ENCODE results near the gene SHC3. TPM values are rescaled to one million over a fixed set of nuclear protein-coding genes. Genes with fewer than 3 reads are reported as not detected.

SHC3 gene
- total RNA-seq, 1 donor from 2014 or later, result 0.21 TPM

DNA sequence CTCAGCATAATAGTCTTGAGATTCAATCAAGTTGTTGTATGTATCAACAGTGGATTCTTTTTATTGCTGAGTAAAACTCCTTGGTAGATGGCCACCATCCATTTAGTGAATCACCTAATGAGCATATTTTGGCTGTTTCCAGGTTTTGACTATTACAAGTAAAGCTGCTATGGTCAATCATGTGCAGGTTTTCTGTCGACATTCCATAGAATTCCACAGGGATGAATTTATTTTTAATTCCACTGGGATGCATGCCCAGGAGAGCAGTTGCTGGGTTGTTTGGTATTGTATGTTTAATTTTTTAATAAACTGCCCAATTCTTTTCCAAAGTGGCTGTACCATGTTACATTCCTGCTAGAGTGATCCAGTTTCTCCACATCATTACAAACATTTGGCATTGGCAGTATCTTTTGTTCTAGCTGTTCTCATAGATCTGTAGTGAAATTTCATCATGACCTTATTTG, 197.8 kb downstream of the SHC3 start:
- no peaks in the 10 kb centered on the region for H3K9me3 Mint-ChIP-seq (ENCODE audit: unreplicated experiment)
- TF ChIP-seq, protein P1, sequence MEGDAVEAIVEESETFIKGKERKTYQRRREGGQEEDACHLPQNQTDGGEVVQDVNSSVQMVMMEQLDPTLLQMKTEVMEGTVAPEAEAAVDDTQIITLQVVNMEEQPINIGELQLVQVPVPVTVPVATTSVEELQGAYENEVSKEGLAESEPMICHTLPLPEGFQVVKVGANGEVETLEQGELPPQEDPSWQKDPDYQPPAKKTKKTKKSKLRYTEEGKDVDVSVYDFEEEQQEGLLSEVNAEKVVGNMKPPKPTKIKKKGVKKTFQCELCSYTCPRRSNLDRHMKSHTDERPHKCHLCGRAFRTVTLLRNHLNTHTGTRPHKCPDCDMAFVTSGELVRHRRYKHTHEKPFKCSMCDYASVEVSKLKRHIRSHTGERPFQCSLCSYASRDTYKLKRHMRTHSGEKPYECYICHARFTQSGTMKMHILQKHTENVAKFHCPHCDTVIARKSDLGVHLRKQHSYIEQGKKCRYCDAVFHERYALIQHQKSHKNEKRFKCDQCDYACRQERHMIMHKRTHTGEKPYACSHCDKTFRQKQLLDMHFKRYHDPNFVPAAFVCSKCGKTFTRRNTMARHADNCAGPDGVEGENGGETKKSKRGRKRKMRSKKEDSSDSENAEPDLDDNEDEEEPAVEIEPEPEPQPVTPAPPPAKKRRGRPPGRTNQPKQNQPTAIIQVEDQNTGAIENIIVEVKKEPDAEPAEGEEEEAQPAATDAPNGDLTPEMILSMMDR (IDR thresholded peaks at IDR 0.05), result no peak
- no peak overlapping the region for H3K27ac Mint-ChIP-seq (ENCODE audit: unreplicated experiment)
- no peaks in the 10 kb centered on the region for H3K36me3 Mint-ChIP-seq (ENCODE audit: unreplicated experiment)
- H3K4me3 Mint-ChIP-seq (ENCODE audit: unreplicated experiment), result no peak overlapping the region
- peaks cover 35% of the 10 kb centered on the region for H3K27me3 Mint-ChIP-seq (ENCODE audit: unreplicated experiment)
- no peaks in the 10 kb centered on the region for H3K4me1 Mint-ChIP-seq (ENCODE audit: unreplicated experiment)
- DNase-seq (ENCODE audit: extremely low spot score, unreplicated experiment), result no peak

DNA sequence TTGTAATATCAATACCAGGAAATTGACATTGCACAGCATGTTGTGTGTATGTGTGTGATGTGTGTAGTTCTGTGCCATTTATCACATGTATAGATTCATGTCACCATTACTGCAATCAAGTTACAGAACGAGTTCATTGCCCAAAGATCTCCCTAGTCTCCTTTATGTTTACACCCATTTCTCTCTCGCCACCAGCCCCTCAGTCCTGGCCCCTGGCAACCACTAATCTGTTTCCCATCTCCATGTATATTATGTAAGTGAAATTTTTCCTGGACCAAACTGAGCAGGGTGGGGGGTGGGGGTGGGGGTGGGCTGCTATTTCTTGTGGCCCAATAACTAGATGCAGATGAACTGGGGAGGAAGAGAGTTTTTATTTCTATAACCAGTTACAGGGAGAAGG, 198.8 kb downstream of the SHC3 start:
- TF ChIP-seq, protein P1 (IDR thresholded peaks at IDR 0.05), result no peak
- H3K27me3 Mint-ChIP-seq (ENCODE audit: unreplicated experiment), result peaks cover 31% of the 10 kb centered on the region
- DNase-seq (ENCODE audit: extremely low spot score, unreplicated experiment), result no peak
- no peak overlapping the region for H3K27ac Mint-ChIP-seq (ENCODE audit: unreplicated experiment)
- H3K9me3 Mint-ChIP-seq (ENCODE audit: unreplicated experiment), result no peaks in the 10 kb centered on the region
- no peaks in the 10 kb centered on the region for H3K36me3 Mint-ChIP-seq (ENCODE audit: unreplicated experiment)
- H3K4me1 Mint-ChIP-seq (ENCODE audit: unreplicated experiment), result no peaks in the 10 kb centered on the region
- H3K4me3 Mint-ChIP-seq (ENCODE audit: unreplicated experiment), result no peak overlapping the region

DNA sequence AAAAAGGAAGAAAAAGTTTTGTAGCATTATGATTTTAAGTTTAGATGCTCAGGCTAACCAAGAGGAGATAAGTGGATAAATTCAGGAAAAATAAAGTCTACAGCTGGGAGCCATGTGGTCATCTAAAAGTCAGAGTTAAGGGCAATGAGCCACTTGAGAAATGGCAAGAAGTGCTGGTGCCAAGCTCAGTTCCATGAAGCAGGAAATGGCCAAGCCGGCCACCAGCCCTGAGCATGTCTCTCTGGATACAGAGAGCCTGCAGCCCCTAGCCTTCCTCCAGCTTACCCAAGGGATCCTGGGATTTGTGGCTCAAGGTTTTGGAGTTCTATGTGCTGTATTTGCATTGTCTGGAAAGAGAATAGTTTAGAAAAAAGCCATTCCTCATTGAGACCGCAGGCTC, 199.6 kb downstream of the SHC3 start:
- Mint-ChIP-seq H3K36me3 (ENCODE audit: unreplicated experiment) (no peaks in the 10 kb centered on the region), H3K27me3 (ENCODE audit: unreplicated experiment) (peaks cover 26% of the 10 kb centered on the region), H3K4me1 (ENCODE audit: unreplicated experiment) (no peaks in the 10 kb centered on the region), H3K4me3 (ENCODE audit: unreplicated experiment) (no peak overlapping the region), H3K27ac (ENCODE audit: unreplicated experiment) (no peak overlapping the region), H3K9me3 (ENCODE audit: unreplicated experiment) (no peaks in the 10 kb centered on the region)
- TF ChIP-seq, protein P1 (IDR thresholded peaks at IDR 0.05), result no peak
- DNase-seq (ENCODE audit: extremely low spot score, unreplicated experiment), result no peak

DNA sequence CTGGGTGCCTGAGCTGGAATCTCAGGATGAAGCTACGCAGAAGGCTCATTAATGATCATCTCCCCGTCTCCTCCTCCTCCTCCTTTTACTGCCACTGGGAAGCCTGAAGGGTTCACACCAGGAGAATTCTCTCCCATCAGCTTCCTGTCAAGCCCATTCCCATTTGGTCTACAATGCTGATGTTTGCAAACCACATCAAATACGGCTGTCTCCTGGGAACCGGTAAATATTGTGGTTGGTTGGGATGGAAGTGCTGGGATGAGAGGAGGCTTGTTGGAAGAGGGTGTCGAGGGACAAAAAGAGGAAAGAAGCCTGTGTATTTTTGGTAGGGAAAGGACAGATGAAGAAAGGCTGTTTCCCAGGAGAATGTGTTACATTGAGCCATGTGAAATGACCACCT, 200.6 kb downstream of the SHC3 start:
- H3K4me3 Mint-ChIP-seq (ENCODE audit: unreplicated experiment), result no peak overlapping the region
- TF ChIP-seq, protein P1 (IDR thresholded peaks at IDR 0.05), result no peak
- no peak for DNase-seq (ENCODE audit: extremely low spot score, unreplicated experiment)
- H3K9me3 Mint-ChIP-seq (ENCODE audit: unreplicated experiment), result no peaks in the 10 kb centered on the region
- peaks cover 23% of the 10 kb centered on the region for H3K27me3 Mint-ChIP-seq (ENCODE audit: unreplicated experiment)
- H3K27ac Mint-ChIP-seq (ENCODE audit: unreplicated experiment), result no peak overlapping the region
- H3K36me3 Mint-ChIP-seq (ENCODE audit: unreplicated experiment), result no peaks in the 10 kb centered on the region
- H3K4me1 Mint-ChIP-seq (ENCODE audit: unreplicated experiment), result no peaks in the 10 kb centered on the region

DNA sequence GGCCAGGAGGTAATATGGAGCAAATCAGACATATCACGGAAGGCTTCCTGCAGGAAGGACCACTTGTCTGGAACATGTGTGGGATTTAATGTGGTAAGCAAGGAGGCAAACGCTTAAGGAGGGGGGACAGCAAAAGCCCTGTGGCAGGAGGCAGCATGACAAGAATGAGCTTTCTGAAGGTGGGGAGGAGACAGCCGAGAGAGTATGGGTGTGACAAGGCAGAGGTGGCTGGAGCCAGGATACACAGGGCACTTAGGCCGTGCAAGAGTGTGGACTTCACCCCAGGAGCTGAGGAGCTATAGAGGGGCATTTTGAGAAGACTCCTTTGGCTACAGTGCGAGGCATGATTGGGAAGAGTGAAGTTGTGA, 201.7 kb downstream of the SHC3 start:
- TF ChIP-seq, protein P1 (IDR thresholded peaks at IDR 0.05), result no peak
- Mint-ChIP-seq H3K36me3 (ENCODE audit: unreplicated experiment) (no peaks in the 10 kb centered on the region), H3K4me3 (ENCODE audit: unreplicated experiment) (no peak overlapping the region), H3K4me1 (ENCODE audit: unreplicated experiment) (no peaks in the 10 kb centered on the region), H3K9me3 (ENCODE audit: unreplicated experiment) (no peaks in the 10 kb centered on the region), H3K27me3 (ENCODE audit: unreplicated experiment) (peaks cover 18% of the 10 kb centered on the region), H3K27ac (ENCODE audit: unreplicated experiment) (no peak overlapping the region)
- DNase-seq (ENCODE audit: extremely low spot score, unreplicated experiment), result peak; percentile 67

Measured in osteocyte (in vitro differentiated cells).